ENCODE data around the gene SNX4.

- no peak for TF ChIP-seq EZH2 (IDR thresholded peaks at IDR 0.05; ENCODE audit: low read length)
- no peak for TF ChIP-seq CTCF (optimal IDR thresholded peaks at IDR 0.05 in 1 of 3, IDR thresholded peaks at IDR 0.05 in 1 of 3, conservative IDR thresholded peaks at IDR 0.05 in 1 of 3; ENCODE audit: extremely low read depth in 1 of 3, insufficient read depth in 2 of 3, low read length in 3 of 3)
Measured at GRCh38 chr3:125470671-125471070, 49.3 kb downstream of the SNX4 start.
